Measurements from ENCODE around the gene TRMT61A. TPM values are rescaled to one million over a fixed set of nuclear protein-coding genes. Genes with fewer than 3 reads are reported as not detected.
A peak's percentile ranks its signal among the peaks of the same experiment; 100 is the strongest.

Gene TRMT61A
- 1 to 10 TPM; 7.8 to 9.2 TPM for total RNA-seq

DNA sequence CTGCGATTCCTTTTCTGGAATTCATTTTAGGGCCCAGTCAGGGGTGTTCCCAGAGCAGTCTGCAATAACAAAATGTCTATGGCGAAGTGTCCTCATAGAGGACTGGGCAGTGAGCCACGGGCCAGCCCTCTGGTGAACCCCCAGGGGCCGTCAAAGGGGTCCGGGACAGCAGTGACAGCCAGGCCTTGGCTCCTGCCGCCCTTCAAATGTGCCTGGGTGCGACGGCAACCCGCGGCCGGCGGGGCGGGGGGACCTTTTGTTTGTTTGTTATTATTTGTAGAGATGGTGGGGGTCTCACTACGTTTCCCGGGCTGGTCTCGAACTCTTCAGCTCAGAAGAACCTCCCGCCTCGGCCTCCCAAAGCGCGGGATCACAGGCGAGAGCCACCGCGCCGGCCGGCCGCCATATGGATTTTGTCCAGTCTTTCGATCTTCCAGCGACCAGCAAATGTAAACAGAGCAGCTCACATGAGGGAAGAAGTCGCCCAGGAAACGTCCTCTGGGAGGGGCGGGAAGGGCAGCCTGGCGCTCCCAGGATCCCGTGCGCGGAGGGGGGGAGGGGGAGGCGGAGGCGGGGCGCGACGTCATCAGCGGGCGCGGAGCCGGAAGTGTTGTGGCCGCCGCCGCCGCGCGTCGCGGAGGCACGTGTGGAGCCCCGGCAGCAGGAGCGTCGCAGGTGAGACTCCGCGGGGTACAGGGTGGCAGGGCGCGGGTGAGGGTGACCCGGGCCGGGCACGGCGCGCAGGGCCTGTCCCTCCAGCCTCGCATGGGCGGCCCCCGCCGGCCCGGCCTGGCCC, at the start of gene TRMT61A:
TRMT61A (plus strand) TSS at position 610 of the 796 bp plus-strand sequence. CDS start 783 bp downstream, outside the sequence.
- Mint-ChIP-seq H3K4me1 (peaks cover 27% of the 10 kb centered on the region), H3K9me3 (no peaks in the 10 kb centered on the region), H3K27me3 (peaks cover 12% of the 10 kb centered on the region), H3K36me3 (peaks cover 2% of the 10 kb centered on the region), H3K4me3 (peak within 1 kb of the TSS; percentile 98), H3K27ac (peak within 1 kb of the TSS; percentile 97)
- POLR2A ChIA-PET = interaction anchor here (1.0 to 1.5 kb wide), 3 partner anchors 10 to 549 kb away, joined by 3 to 12 read pairs (median 3); no protein-coding TSS in a partner anchor
- DNase-seq (peak; percentile 83), ATAC-seq (ENCODE audit: low read depth) (peak; percentile 79)

DNA sequence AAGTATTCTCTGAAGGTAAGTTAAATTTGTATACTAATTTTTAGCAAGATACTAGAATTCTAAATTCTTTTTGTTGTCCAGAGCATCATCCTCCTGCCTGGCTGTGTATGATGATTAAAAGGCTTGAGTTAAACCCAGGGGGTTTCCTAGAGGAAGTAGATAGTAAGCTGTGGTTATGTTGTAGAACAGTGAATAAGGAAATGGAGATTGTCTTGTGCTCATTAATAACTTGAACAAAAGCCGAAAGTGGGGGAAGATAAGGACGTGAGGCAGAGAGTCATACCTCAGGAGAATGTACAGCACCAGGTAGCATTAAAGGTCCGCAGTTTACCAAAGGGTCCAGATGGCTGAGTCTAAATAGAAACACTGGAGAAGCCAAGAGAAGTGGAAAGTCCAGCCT, 48.4 kb upstream of the TRMT61A start:
- peaks cover 21% of the 10 kb centered on the region for H3K36me3 Mint-ChIP-seq

DNA sequence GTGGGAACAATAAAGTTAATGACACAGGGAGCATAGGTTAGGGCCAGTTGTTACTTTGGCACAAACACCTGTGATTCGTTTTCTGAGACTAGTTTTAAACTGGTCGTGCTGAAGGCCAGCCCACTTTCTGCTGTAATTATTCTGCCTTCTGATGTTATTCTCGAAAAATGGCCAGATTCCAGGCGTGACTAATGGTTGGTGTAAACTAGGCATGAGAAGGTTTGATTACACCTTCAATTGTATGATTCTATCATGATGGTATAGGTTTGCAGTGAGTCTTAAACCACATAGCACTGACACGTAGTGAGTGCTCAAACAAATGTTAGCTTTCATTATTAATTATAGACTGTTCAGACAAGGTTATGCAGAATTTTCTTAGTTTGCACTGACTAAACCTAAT, 45.4 kb upstream of the TRMT61A start:
- Mint-ChIP-seq H3K27ac (no peak overlapping the region), H3K9me3 (no peaks in the 10 kb centered on the region), H3K27me3 (no peaks in the 10 kb centered on the region), H3K36me3 (peaks cover 19% of the 10 kb centered on the region), H3K4me3 (no peak overlapping the region), H3K4me1 (peaks cover 15% of the 10 kb centered on the region)
- ATAC-seq (ENCODE audit: low read depth) (no peak), DNase-seq (no peak)
- POLR2A ChIA-PET = no interaction called here

More for the DNA sequence above, 48.4 kb upstream of the TRMT61A start:
- no peaks in the 10 kb centered on the region for H3K9me3 Mint-ChIP-seq
- no peak for DNase-seq
- H3K27me3 Mint-ChIP-seq = no peaks in the 10 kb centered on the region
- H3K4me1 Mint-ChIP-seq = peaks cover 22% of the 10 kb centered on the region
- peak; percentile 61 for ATAC-seq (ENCODE audit: low read depth)
- no peak overlapping the region for H3K4me3 Mint-ChIP-seq
- POLR2A ChIA-PET = no interaction called here
- H3K27ac Mint-ChIP-seq = peak overlapping the region; percentile 62

DNA sequence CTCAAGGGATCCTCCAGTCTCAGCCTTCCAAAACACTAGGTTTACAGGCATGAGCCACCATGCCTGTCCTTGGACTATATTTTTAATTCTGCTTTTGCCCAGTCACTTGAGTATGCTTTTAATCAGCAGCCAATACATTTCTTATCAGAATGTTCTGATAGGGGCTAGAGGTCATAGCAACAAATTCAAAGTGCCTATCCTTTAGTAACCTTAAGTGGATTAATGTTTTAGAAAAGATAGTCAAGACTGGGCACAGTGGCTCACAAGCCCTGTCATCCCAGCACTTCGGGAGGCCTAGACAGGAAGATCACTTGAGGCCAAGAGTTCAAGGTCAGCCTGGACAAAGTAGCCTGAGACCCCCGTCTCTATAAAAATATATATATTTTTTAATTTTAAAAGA, 43.5 kb upstream of the TRMT61A start:
- Mint-ChIP-seq H3K36me3 (peaks cover 21% of the 10 kb centered on the region), H3K27me3 (no peaks in the 10 kb centered on the region), H3K4me3 (no peak overlapping the region), H3K27ac (no peak overlapping the region), H3K9me3 (no peaks in the 10 kb centered on the region), H3K4me1 (peaks cover 8% of the 10 kb centered on the region)
- ATAC-seq (ENCODE audit: low read depth) = no peak
- no peak for DNase-seq
- POLR2A ChIA-PET = no interaction called here

DNA sequence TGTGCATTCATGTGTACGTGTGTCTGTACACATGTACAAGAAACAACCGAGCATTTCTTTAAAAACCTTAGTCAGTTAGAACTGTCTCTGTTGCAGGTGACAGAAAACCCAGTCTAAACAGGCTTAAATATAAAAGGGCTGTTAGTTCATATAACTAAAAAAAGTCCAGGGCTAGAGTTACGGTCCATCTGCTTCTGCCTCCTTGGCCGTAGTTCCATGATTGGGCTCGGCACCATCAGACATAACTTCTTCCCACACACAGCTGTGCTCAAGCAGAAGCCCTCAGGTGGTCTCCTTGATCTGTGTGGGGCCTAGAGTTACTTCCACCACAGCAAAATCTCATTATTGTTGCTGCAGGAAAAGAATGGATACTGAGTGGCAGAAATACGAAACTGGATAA, 40.9 kb upstream of the TRMT61A start:
- Mint-ChIP-seq H3K27ac (no peak overlapping the region), H3K36me3 (peaks cover 11% of the 10 kb centered on the region), H3K27me3 (no peaks in the 10 kb centered on the region), H3K4me3 (no peak overlapping the region), H3K4me1 (no peaks in the 10 kb centered on the region), H3K9me3 (no peaks in the 10 kb centered on the region)
- no peak for DNase-seq
- POLR2A ChIA-PET = no interaction called here
- ATAC-seq (ENCODE audit: low read depth) = no peak

DNA sequence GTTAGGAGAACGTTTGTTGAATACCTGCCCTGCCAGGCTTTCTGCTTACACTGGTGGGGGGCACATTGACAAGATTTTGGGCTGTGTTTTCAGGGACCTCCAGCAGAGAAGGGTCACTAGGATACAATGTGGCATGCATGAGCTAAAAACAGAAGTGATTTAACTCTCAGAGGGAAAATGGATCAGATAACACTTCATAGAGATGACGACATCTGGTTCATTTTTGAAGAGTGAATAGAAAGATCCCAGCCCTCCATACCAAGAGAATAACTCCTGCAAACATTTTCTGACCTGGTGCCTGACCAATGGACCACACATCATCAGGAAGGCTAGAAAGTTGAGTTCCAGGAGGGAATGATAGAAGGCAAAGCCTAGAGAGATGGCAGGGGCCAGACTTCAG, 40.0 kb upstream of the TRMT61A start:
- Mint-ChIP-seq H3K27me3 (no peaks in the 10 kb centered on the region), H3K4me3 (no peak overlapping the region), H3K4me1 (no peaks in the 10 kb centered on the region), H3K9me3 (no peaks in the 10 kb centered on the region), H3K36me3 (peaks cover 11% of the 10 kb centered on the region), H3K27ac (peak overlapping the region; percentile 14)
- DNase-seq (no peak), ATAC-seq (ENCODE audit: low read depth) (no peak)
- POLR2A ChIA-PET = no interaction called here

DNA sequence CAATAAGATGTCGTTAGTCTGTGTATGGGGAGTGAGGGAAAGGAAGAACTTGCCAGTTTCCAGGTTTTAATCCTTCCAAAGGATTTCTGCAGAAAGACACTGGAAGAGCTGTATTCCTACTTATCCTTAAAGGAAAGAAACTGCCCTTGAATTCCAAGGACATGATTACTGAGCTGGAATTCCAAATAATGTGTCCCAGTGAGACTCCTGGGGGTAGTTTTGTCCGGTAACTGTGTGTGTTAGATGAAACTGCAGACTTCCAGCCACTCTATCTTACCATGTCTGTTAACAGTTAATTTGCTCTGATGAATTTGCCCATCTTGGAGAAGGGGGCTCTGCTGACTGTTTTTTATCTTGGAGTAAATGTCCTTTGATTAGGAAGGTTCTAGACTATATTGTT, 39.4 kb upstream of the TRMT61A start:
- Mint-ChIP-seq H3K36me3 (peaks cover 11% of the 10 kb centered on the region), H3K4me3 (no peak overlapping the region), H3K9me3 (no peaks in the 10 kb centered on the region), H3K4me1 (no peaks in the 10 kb centered on the region), H3K27me3 (no peaks in the 10 kb centered on the region), H3K27ac (no peak overlapping the region)
- ATAC-seq (ENCODE audit: low read depth) (no peak), DNase-seq (no peak)
- POLR2A ChIA-PET = no interaction called here

DNA sequence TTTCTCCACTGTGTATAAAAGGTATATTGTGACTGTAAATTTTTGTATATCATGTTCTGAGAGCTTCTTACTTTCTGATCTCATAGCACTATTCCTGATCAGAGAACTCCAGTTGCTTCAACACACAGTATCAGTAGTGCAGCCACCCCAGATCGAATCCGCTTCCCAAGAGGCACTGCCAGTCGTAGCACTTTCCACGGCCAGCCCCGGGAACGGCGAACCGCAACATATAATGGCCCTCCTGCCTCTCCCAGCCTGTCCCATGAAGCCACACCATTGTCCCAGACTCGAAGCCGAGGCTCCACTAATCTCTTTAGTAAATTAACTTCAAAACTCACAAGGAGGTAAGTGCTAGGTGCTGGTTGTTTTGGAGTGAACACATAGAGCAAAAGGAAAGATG, 37.3 kb upstream of the TRMT61A start:
- ATAC-seq (ENCODE audit: low read depth) = no peak
- H3K4me1 Mint-ChIP-seq = no peaks in the 10 kb centered on the region
- no peak for DNase-seq
- H3K36me3 Mint-ChIP-seq = peaks cover 11% of the 10 kb centered on the region
- H3K27ac Mint-ChIP-seq = no peak overlapping the region
- H3K4me3 Mint-ChIP-seq = no peak overlapping the region
- H3K27me3 Mint-ChIP-seq = no peaks in the 10 kb centered on the region
- POLR2A ChIA-PET = interaction anchor here (0.6 kb wide), 1 partner anchor 19 kb away, joined by 4 read pairs; no protein-coding TSS in a partner anchor
- no peaks in the 10 kb centered on the region for H3K9me3 Mint-ChIP-seq

DNA sequence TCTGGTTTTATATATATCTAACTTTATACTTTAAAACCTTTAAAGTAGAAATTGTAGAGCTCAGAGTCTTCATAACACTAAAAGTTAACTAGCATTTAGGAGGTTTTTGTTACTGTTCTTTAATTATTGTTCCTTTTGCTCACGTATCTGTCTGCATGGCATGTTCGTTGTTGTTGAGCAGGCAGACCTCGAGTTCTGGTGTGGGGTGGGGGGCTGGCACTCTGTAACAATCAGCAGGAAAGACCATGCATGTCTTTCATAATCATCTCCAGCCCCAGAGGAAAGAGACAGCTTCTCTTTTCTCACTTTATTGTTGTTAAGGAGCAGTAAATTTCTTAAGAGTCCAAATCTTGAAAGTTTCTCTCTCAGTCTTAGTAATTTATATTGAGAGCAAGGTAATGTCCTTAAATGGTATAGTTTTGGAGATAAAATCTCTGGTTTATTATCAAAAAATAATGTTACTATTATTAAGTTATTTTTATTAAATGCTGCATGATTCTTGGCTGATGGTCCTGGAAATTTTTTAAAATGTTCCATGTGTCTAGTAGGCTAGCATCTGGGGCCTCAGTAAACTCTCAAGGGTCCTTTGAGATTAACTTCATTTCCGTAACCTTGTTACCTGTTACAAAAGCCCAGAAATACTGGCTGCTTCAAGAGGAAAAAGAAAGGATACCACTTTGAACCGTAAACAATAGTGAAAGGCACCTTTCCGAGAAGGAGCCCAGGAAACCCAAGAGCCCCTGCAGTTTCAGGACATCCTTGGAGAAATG, 36.7 kb upstream of the TRMT61A start:
- POLR2A ChIA-PET = interaction anchor here (0.6 kb wide), 1 partner anchor 20 kb away, joined by 4 read pairs; no protein-coding TSS in a partner anchor
- ATAC-seq (ENCODE audit: low read depth) = no peak
- DNase-seq = no peak
- Mint-ChIP-seq H3K27me3 (no peaks in the 10 kb centered on the region), H3K4me3 (no peak overlapping the region), H3K4me1 (no peaks in the 10 kb centered on the region), H3K27ac (no peak overlapping the region), H3K36me3 (peaks cover 10% of the 10 kb centered on the region), H3K9me3 (no peaks in the 10 kb centered on the region)

DNA sequence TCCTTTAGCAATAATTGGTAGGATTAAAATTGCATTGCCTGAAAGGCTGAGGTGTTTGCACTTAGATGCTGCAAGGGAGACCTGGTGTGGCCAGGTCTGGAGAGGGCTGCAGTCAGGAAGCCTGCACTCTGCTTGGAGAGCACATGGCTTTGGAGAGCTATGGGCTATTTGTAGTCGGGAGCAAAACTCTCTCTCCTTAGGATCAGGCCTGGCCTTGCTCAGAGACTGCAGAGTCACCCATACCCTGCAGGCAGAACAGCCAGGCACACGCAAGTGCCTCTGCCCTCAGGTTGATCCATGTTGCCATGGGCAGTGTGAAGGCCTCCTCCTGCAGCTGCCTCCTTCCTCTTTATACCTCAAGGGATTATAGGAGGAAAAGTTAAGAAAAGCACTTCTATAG, 33.1 kb upstream of the TRMT61A start:
- Mint-ChIP-seq H3K4me3 (no peak overlapping the region), H3K9me3 (no peaks in the 10 kb centered on the region), H3K27me3 (no peaks in the 10 kb centered on the region), H3K36me3 (peaks cover 6% of the 10 kb centered on the region), H3K4me1 (peaks cover 5% of the 10 kb centered on the region), H3K27ac (no peak overlapping the region)
- ATAC-seq (ENCODE audit: low read depth) (no peak), DNase-seq (no peak)
- POLR2A ChIA-PET = no interaction called here

DNA sequence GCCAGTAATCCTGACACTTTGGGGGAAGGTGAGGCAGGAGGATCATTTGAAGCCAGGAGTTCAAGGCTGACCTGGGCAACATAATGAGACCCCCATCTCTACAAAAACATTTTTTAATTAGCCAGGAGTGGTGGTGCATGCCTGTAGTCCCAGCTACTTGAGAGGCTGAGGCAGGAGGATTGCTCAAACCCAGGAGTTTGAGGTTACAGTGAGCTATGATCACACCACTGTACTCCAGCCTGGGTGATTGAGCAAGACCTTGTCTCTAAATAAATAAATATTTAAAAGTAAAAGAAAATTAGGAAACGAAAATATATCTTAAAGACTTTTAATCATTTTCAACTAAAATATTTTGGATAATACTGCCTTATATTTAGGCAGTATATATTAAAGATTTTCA, 32.2 kb upstream of the TRMT61A start:
- no peaks in the 10 kb centered on the region for H3K27me3 Mint-ChIP-seq
- no peak overlapping the region for H3K4me3 Mint-ChIP-seq
- H3K27ac Mint-ChIP-seq = no peak overlapping the region
- H3K4me1 Mint-ChIP-seq = peaks cover 5% of the 10 kb centered on the region
- POLR2A ChIA-PET = no interaction called here
- peaks cover 6% of the 10 kb centered on the region for H3K36me3 Mint-ChIP-seq
- H3K9me3 Mint-ChIP-seq = no peaks in the 10 kb centered on the region
- DNase-seq (no peak), ATAC-seq (ENCODE audit: low read depth) (no peak)

DNA sequence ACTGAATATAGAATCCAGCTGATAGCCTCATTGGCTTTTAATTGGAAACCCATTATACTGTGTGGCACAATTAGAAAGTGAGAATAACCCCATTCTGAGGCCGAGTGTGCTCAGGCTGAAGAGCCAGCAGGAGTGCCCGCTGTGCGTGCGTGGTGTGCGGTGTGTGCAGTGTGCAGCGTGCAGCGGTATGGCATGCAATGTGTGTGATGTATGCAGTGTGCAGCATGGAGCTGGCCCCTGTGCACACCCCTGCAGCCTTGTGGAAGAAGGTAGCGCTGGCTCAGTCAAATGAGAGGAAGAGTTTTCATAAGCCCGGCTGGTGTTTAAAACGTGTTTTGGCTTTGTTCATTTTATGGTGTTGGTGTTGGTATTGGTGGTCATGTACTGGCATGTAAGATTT, 29.3 kb upstream of the TRMT61A start:
- DNase-seq (no peak), ATAC-seq (ENCODE audit: low read depth) (peak; percentile 11)
- POLR2A ChIA-PET = no interaction called here
- Mint-ChIP-seq H3K4me3 (no peak overlapping the region), H3K36me3 (peaks cover 10% of the 10 kb centered on the region), H3K4me1 (peaks cover 5% of the 10 kb centered on the region), H3K27me3 (no peaks in the 10 kb centered on the region), H3K27ac (no peak overlapping the region), H3K9me3 (no peaks in the 10 kb centered on the region)

DNA sequence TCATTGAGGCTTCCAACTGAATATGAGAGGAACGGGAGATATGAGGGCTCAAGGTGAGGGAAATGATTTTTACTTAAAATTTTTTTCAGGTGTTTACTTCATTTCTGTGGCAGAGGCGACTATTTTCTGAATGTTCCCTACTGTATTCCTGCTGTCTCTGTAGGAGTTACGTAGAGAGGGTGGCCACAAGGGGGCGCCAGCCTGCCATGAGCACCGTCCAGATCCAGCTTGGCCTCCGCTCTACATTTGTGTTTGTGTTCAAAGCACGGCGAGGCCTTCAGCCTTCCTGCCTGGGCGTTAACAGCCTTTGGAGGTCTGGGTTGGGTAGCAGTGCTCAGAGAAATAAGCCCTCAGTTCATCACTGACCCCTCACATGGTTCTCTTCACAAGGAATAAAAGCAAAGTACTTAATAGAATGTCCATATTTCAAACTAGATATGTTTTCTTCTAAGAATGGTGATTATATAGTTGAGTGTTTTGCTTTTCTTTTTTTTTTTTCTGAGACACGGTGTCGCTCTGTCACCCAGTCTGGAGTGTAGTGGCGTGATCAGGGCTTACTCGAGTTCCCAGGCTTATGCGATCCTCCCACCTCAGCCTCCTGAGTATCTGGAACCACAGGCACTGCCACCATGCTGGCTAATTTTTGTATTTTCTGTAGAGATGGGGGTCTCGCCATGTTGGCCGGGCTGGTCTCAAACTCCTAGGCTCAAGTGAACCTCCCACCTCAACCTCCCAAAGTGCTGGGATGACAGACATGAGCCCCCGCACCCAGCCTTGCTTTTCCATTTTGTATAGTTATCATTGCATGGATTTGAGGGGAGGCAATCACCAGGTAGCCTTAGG, 28.6 kb upstream of the TRMT61A start:
- H3K9me3 Mint-ChIP-seq = no peaks in the 10 kb centered on the region
- H3K4me3 Mint-ChIP-seq = no peak overlapping the region
- H3K27me3 Mint-ChIP-seq = no peaks in the 10 kb centered on the region
- DNase-seq (peak; percentile 82), ATAC-seq (ENCODE audit: low read depth) (peak; percentile 89)
- no peak overlapping the region for H3K27ac Mint-ChIP-seq
- H3K36me3 Mint-ChIP-seq = peaks cover 13% of the 10 kb centered on the region
- POLR2A ChIA-PET = no interaction called here
- peaks cover 5% of the 10 kb centered on the region for H3K4me1 Mint-ChIP-seq
